ENCODE results near the gene FOXO4.
"Not testable (repeated sequence)": the region's sequence is repeated elsewhere in the genome, so short reads cannot be mapped to it uniquely, and the experiment has no call there.

Gene FOXO4

GRCh38 chrX:71095555-71095980, at the start of gene FOXO4:
Gene FOXO4 (plus strand): TSS chrX:71095851. CDS start chrX:71096529, 678 bp downstream.
- peak; percentile 46 for DNase-seq (ENCODE audit: low read depth)

GRCh38 chrX:71047891-71048290, 47.8 kb upstream of the FOXO4 start:
- DNase-seq (ENCODE audit: low read depth) = not testable (repeated sequence)

- DNase-seq (ENCODE audit: low read depth) = no peak
Observed at GRCh38 chrX:71052721-71053120, 42.9 kb upstream of the FOXO4 start.

- DNase-seq (ENCODE audit: low read depth) = no peak
Observed at GRCh38 chrX:71053217-71053621, 42.4 kb upstream of the FOXO4 start.

- no peak for DNase-seq (ENCODE audit: low read depth)
Observed at GRCh38 chrX:71056867-71057266, 38.8 kb upstream of the FOXO4 start.

- DNase-seq (ENCODE audit: low read depth) = no peak
Observed at GRCh38 chrX:71057848-71058530, 37.7 kb upstream of the FOXO4 start.

GRCh38 chrX:71060127-71060526, 35.5 kb upstream of the FOXO4 start:
- DNase-seq (ENCODE audit: low read depth) = no peak

- no peak for DNase-seq (ENCODE audit: low read depth)
Observed at GRCh38 chrX:71067089-71067488, 28.6 kb upstream of the FOXO4 start.

- DNase-seq (ENCODE audit: low read depth) = no peak
Observed at GRCh38 chrX:71067712-71068043, 28.0 kb upstream of the FOXO4 start.

GRCh38 chrX:71068044-71068918, 27.4 kb upstream of the FOXO4 start, which contains the start of gene SNX12:
Gene SNX12 (minus strand): TSS chrX:71068334. CDS start chrX:71068306, 28 bp downstream.
- peak; percentile 84 for DNase-seq (ENCODE audit: low read depth)

- DNase-seq (ENCODE audit: low read depth) = no peak
Observed at GRCh38 chrX:71070531-71070930, 25.1 kb upstream of the FOXO4 start.

- DNase-seq (ENCODE audit: low read depth) = no peak
Observed at GRCh38 chrX:71081330-71082123, 14.1 kb upstream of the FOXO4 start.

GRCh38 chrX:71082124-71082647, 13.5 kb upstream of the FOXO4 start:
- no peak for DNase-seq (ENCODE audit: low read depth)

GRCh38 chrX:71082822-71083221, 12.8 kb upstream of the FOXO4 start:
- DNase-seq (ENCODE audit: low read depth) = no peak

- DNase-seq (ENCODE audit: low read depth) = no peak
Observed at GRCh38 chrX:71085900-71086299, 9.8 kb upstream of the FOXO4 start.

GRCh38 chrX:71091263-71091662, 4.4 kb upstream of the FOXO4 start:
- no peak for DNase-seq (ENCODE audit: low read depth)

GRCh38 chrX:71095033-71095432, 618 bp upstream of the FOXO4 start:
- no peak for DNase-seq (ENCODE audit: low read depth)

GRCh38 chrX:71095981-71096759, 519 bp downstream of the FOXO4 start:
- no peak for DNase-seq (ENCODE audit: low read depth)

GRCh38 chrX:71096760-71097032, 1.0 kb downstream of the FOXO4 start:
- DNase-seq (ENCODE audit: low read depth) = no peak

- DNase-seq (ENCODE audit: low read depth) = no peak
Observed at GRCh38 chrX:71098302-71098701, 2.7 kb downstream of the FOXO4 start.

- no peak for DNase-seq (ENCODE audit: low read depth)
Observed at GRCh38 chrX:71098951-71099506, 3.4 kb downstream of the FOXO4 start.
